ENCODE results near the gene RPLP2.

Gene RPLP2

GRCh38 chr11:778976-779954 lies 30.5 kb upstream of the RPLP2 start:
- no peak for DNase-seq (ENCODE audit: low spot score)
- in situ Hi-C loops (cut with MboI; ENCODE audit: low pct_unique_long_range_greater_than_20kb, low sequenced_read_pairs, unreplicated experiment) = no loop called here

GRCh38 chr11:779955-780532 lies 29.7 kb upstream of the RPLP2 start:
- TF ChIP-seq CTCF (IDR thresholded peaks at IDR 0.05; ENCODE audit: extremely low read depth, insufficient read depth, missing control alignments) = no peak
- in situ Hi-C loops (cut with MboI; ENCODE audit: low pct_unique_long_range_greater_than_20kb, low sequenced_read_pairs, unreplicated experiment) = no loop called here
- DNase-seq (ENCODE audit: low spot score) = no peak

More at GRCh38 chr11:778976-779954, 30.5 kb upstream of the RPLP2 start:
- TF ChIP-seq CTCF (IDR thresholded peaks at IDR 0.05; ENCODE audit: extremely low read depth, insufficient read depth, missing control alignments) = no peak

- in situ Hi-C loops (cut with MboI; ENCODE audit: low pct_unique_long_range_greater_than_20kb, low sequenced_read_pairs, unreplicated experiment) = no loop called here
- TF ChIP-seq CTCF (IDR thresholded peaks at IDR 0.05; ENCODE audit: extremely low read depth, insufficient read depth, missing control alignments) = no peak
- DNase-seq (ENCODE audit: low spot score) = no peak
Observed at GRCh38 chr11:782264-783174, 27.2 kb upstream of the RPLP2 start.

GRCh38 chr11:783581-784015 lies 26.2 kb upstream of the RPLP2 start:
- in situ Hi-C loops (cut with MboI; ENCODE audit: low pct_unique_long_range_greater_than_20kb, low sequenced_read_pairs, unreplicated experiment) = no loop called here
- DNase-seq (ENCODE audit: low spot score) = no peak
- TF ChIP-seq CTCF (IDR thresholded peaks at IDR 0.05; ENCODE audit: extremely low read depth, insufficient read depth, missing control alignments) = no peak

GRCh38 chr11:786235-787083 lies 23.3 kb upstream of the RPLP2 start:
- TF ChIP-seq CTCF (IDR thresholded peaks at IDR 0.05; ENCODE audit: extremely low read depth, insufficient read depth, missing control alignments) = no peak
- no peak for DNase-seq (ENCODE audit: low spot score)
- in situ Hi-C loops (cut with MboI; ENCODE audit: low pct_unique_long_range_greater_than_20kb, low sequenced_read_pairs, unreplicated experiment) = no loop called here

Data from GM13977 (cell line).